Motor neuron (in vitro differentiated cells): ENCODE results near the gene SGPL1. TPM values are rescaled to one million over a fixed set of nuclear protein-coding genes. Genes with fewer than 3 reads are reported as not detected.
A peak's percentile ranks its signal among the peaks of the same experiment; 100 is the strongest.
"Not testable (repeated sequence)": the region's sequence is repeated elsewhere in the genome, so short reads cannot be mapped to it uniquely, and the experiment has no call there.

Source experiments
- ATAC-seq, 8 experiments: fragments of 200-7000 bp; cut with Tn5 transposase; replicated peaks in 6 of 8; 2 replicates each; pipeline ENCODE4 v1.8.0; 2021; ENCODE audit warnings: mild to moderate bottlenecking in 8 of 8, moderate library complexity in 8 of 8
- H3K27ac ChIP-seq, 2 donors: fragments of 250-450 bp; sonication (Bioruptor Pico); 2 replicates each; pipeline ENCODE4 v1.9.0; 2021; ENCODE audit warnings: antibody characterized with exemption in 2 of 2, mild to moderate bottlenecking in 2 of 2, moderate library complexity in 1 of 2
- H3K4me1 ChIP-seq, 2 donors: fragments of 250-450 bp; sonication (Bioruptor Pico); replicated peaks in 1 of 2; 2 replicates each; pipeline ENCODE4 v1.6.1; 2021; ENCODE audit warnings: antibody characterized with exemption in 2 of 2, mild to moderate bottlenecking in 2 of 2, moderate library complexity in 1 of 2
- H3K4me3 ChIP-seq, 5 donors: fragments of 250-450 bp; sonication (Bioruptor Pico); 2 replicates each; pipeline ENCODE4 v1.9.0; 2021; ENCODE audit warnings: antibody characterized with exemption in 5 of 5, mild to moderate bottlenecking in 5 of 5, moderate library complexity in 4 of 5
- WGBS, 10 experiments: fragments of 450-650 bp; shearing (Covaris generic); methylation state at CpG; one replicate each; pipeline ENCODE4 v1.0.0; 2022; 5-methylcytosine and 5-hydroxymethylcytosine counted together
- in situ Hi-C, 9 experiments: fragments of 400-800 bp; cut with MboI; loops; one replicate each; pipeline ENCODE4 v1.15.0; 2021; ENCODE audit warnings: low sequenced_read_pairs in 9 of 9, low pct_unique_long_range_greater_than_20kb in 2 of 9; ENCODE audit not compliant: unreplicated experiment in 9 of 9
- total RNA-seq, 8 experiments: library from RNA; unstranded; fragments of 300-600 nt; gene quantifications; 2 replicates each; pipeline versions ENCODE4 v1.2.3 to v1.2.4, GENCODE V29; 2022

Gene SGPL1
- total RNA-seq, 8 experiments from 2014 or later = 16.3 to 54.6 (median 24.6) TPM

GRCh38 chr10:70917226-70917625 is 101.5 kb downstream of the SGPL1 start:
- in situ Hi-C loops = loop anchor here in 4 of 9 experiments (25.0 kb wide), 2 partner anchors 270 to 370 kb away; no protein-coding TSS in a partner anchor
- H3K4me1 ChIP-seq = peaks cover 16 to 17% of the 10 kb centered on the region in 2 donors
- WGBS, 10 experiments = 22 to 100% (median 43%) methylated on average over 1 to 3 of the region's 5 CpGs; no CpG with 5 or more reads in 4 of the 10 experiments
- ATAC-seq = peak in 5 of 8 experiments; percentile 5 to 42 (median 11)
- H3K27ac ChIP-seq = no peak overlapping the region
- H3K4me3 ChIP-seq = no peak overlapping the region

DNA sequence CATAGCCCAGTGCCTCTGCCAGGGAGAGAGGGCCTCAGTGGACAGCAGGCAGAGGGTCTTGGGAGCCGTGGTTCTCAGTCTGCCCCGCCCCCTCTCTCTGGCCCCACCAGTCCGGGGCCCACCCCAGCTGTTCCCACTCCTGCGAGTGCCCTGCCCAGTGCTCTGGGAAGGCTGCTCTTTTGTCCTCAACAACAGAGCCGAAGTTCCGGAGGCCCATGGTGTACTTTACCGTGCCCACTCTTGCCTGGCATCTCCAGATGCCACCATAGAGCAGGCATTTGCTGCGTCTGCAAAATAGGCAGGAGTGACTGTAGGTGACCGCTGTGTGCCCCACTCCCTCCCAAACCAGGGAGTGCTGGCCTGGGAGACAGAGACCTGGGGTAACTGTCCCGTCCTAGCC is 101.9 kb downstream of the SGPL1 start:
- 92% methylated on average over 2 of the region's 10 CpGs; no CpG with 5 or more reads in 9 of the 10 experiments for WGBS, 10 experiments
- peak in 5 of 8 experiments; percentile 28 to 48 (median 43) for ATAC-seq
- Histone ChIP-seq H3K4me1 (peaks cover 16 to 17% of the 10 kb centered on the region in 2 donors), H3K4me3 (no peak overlapping the region), H3K27ac (no peak overlapping the region)
- in situ Hi-C loops = loop anchor here in 4 of 9 experiments (25.0 kb wide), 2 partner anchors 270 to 370 kb away; no protein-coding TSS in a partner anchor

DNA sequence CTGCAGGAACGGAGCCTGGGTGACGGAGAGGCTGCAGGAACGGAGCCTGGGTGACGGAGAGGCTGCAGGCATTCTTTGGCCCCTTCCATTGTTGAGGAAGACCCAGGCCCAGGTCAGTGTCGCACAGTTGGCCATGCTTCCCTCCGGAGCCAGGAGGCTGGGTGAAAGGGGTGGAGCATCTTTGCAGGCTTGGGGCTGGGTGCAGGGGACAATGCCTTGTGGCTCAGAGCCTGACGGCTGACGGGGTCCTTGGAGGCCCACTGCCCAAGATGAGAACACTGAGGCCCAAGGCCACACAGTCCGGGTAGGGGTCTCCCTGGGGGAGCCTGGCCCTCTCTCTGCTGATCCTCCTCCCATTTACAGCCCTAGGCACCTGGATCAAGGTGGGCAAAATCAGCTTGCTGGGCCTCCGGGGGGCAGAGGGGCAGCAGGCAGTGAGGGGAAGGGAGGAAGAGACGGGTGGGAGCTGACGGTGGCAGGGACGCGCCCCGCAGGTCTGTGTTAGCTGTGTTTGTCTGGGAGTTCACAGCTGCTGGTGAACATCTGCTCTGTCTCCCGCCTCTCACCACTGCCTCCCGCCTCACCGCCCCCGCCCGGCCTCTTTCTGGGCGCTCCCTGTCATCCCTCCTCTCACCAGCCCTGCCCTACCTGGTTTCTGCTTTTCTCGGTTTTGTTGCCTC is 103.2 kb downstream of the SGPL1 start:
- Histone ChIP-seq H3K4me1 (peaks cover 16 to 17% of the 10 kb centered on the region in 2 donors), H3K4me3 (no peak overlapping the region), H3K27ac (no peak overlapping the region)
- WGBS, 10 experiments = 0 to 20% methylated on average over 1 to 2 of the region's 22 CpGs; no CpG with 5 or more reads in 8 of the 10 experiments
- in situ Hi-C loops = loop anchor here in 4 of 9 experiments (25.0 kb wide), 2 partner anchors 268 to 368 kb away; no protein-coding TSS in a partner anchor
- ATAC-seq = peak; percentile 65 to 97 (median 80)

- ATAC-seq, H3K27ac ChIP-seq, H3K4me3 ChIP-seq: not testable (repeated sequence)
- H3K4me1 ChIP-seq = peaks cover 16 to 17% of the 10 kb centered on the region in 2 donors
- 20 to 100% (median 80%) methylated on average over 1 to 5 of the region's 10 CpGs; no CpG with 5 or more reads in 7 of the 10 experiments for WGBS, 10 experiments
- in situ Hi-C loops = loop anchor here in 6 of 9 experiments (10.0 to 25.0 kb wide), 3 partner anchors 267 to 367 kb away; partner anchors contain the start of gene UNC5B (in 2 of the 6)
Measured at GRCh38 chr10:70919906-70920305, 104.2 kb downstream of the SGPL1 start.

GRCh38 chr10:70920519-70920918 is 104.8 kb downstream of the SGPL1 start:
- Histone ChIP-seq H3K4me1 (peaks cover 16 to 18% of the 10 kb centered on the region in 2 donors), H3K4me3 (no peak overlapping the region), H3K27ac (no peak overlapping the region)
- ATAC-seq = no peak
- WGBS, 10 experiments = 44% methylated on average over 2 of the region's 4 CpGs; no CpG with 5 or more reads in 9 of the 10 experiments
- in situ Hi-C loops = loop anchor here in 6 of 9 experiments (10.0 to 25.0 kb wide), 3 partner anchors 267 to 367 kb away; partner anchors contain the start of gene UNC5B (in 2 of the 6)

DNA sequence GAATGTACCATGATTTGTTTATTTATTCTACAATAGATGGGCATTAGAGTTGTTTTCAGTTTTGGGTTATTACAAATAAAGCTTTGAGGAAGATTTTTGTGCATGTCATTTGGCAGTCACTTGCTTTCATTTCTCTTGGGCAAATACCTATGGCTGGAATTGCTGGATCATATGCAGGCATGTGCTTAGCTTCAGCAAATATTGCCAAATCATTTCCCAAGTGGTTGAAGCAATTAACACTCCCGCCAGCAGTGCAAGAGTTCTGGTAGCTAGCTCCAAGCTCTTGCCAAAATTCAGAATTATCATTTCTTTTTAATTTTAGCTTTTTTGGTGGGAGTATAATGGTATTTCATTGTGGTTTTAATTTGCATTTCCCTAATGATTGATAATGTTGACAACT is 105.5 kb downstream of the SGPL1 start:
- Histone ChIP-seq H3K4me1 (peaks cover 19 to 26% of the 10 kb centered on the region in 2 donors), H3K4me3 (no peak overlapping the region), H3K27ac (no peak overlapping the region)
- 0 to 100% (median 60%) methylated on average over 1 of the region's 1 CpG; no CpG with 5 or more reads in 3 of the 10 experiments for WGBS, 10 experiments
- peak in 2 of 8 experiments; percentile 32 to 36 for ATAC-seq
- in situ Hi-C loops = loop anchor here in 6 of 9 experiments (10.0 to 25.0 kb wide), 3 partner anchors 266 to 366 kb away; partner anchors contain the start of gene UNC5B (in 2 of the 6)

DNA sequence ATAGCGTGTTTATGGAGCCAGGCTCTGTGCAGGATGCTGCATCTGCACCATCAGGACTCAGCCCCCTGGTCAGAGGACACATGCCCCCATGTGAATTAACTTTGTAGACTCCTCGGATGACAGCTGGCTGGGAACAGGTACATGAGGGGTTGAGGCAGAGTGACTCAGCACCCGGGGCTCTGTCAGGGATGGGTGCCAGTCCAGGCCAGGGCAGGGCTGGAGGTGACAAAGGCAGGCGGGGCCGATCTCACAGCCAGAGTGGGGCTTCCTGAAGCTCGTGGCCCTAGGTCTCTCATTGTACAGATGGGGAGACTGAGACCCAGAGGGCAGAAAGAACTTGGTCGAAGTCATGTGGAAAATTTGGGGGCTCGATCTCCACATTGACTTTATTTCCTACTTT is 107.9 kb downstream of the SGPL1 start:
- Histone ChIP-seq H3K4me1 (peaks cover 25 to 38% of the 10 kb centered on the region in 2 donors), H3K4me3 (no peak overlapping the region), H3K27ac (no peak overlapping the region)
- 60 to 90% (median 78%) methylated on average over 2 to 5 of the region's 8 CpGs; no CpG with 5 or more reads in 5 of the 10 experiments for WGBS, 10 experiments
- no peak for ATAC-seq
- in situ Hi-C loops = loop anchor here in 6 of 9 experiments (10.0 to 25.0 kb wide), 3 partner anchors 264 to 364 kb away; partner anchors contain the start of gene UNC5B (in 2 of the 6)

DNA sequence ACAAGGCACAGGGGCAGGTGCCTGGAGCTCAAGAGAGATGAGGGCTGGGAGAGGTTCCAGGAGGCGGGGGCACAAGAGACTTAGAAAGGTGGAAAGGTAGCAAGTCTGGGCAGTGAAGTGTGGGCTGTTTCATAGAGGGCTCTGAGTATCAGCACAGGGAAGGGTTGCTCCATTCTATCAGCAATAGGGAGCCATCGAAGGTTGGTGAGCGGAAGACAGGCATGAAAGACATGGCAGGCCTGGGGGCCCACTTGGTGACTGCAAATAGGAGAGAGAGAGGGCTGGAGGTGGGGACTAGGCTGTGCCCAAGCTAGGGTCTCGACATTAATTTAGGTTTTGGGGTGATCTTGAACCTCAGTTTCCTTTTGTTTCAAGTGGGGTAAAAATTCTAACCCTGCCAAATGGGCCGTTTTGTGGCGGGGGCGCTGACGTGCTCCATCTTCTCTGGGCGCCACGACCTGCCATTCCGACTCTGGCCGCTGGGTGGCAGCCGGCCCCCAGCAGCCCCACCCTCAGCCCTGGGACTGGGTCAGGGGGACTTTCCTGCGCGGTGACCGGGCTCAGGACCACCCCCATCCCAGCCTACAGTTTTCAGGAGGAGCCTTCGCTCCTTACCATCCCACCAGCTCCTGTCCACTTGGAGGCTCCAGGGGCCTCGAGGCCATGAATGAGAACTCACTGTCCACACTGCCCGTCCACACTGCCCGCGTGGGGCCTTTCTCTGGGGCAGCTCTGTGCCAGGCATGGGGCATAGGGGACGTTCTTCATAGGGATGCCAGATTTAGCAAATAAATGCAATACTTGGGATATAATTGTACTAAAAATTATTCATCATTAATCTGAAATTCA is 109.9 kb downstream of the SGPL1 start:
- peak; percentile 61 to 95 (median 73) for ATAC-seq

GRCh38 chr10:70926226-70927000 is 110.7 kb downstream of the SGPL1 start:
- WGBS, 10 experiments = 70 to 100% (median 90%) methylated on average over 2 to 6 of the region's 18 CpGs; no CpG with 5 or more reads in 5 of the 10 experiments
- H3K4me3 ChIP-seq = no peak overlapping the region
- in situ Hi-C loops = loop anchor here in 4 of 9 experiments (10.0 to 25.0 kb wide), 2 partner anchors 286 to 288 kb away; partner anchors contain the start of gene UNC5B (in 4 of the 4)
- peak in 2 of 8 experiments; percentile 3 to 22 for ATAC-seq
- peaks cover 35 to 49% of the 10 kb centered on the region in 2 donors for H3K4me1 ChIP-seq
- H3K27ac ChIP-seq = no peak overlapping the region

More for the DNA sequence above, 109.9 kb downstream of the SGPL1 start:
- WGBS, 10 experiments = 0 to 90% (median 28%) methylated on average over 1 to 19 of the region's 22 CpGs; no CpG with 5 or more reads in 5 of the 10 experiments
- Histone ChIP-seq H3K4me3 (no peak overlapping the region), H3K4me1 (peaks cover 35 to 48% of the 10 kb centered on the region in 2 donors), H3K27ac (no peak overlapping the region)
- in situ Hi-C loops = loop anchor here in 4 of 9 experiments (10.0 to 25.0 kb wide), 2 partner anchors 287 to 289 kb away; partner anchors contain the start of gene UNC5B (in 4 of the 4)

DNA sequence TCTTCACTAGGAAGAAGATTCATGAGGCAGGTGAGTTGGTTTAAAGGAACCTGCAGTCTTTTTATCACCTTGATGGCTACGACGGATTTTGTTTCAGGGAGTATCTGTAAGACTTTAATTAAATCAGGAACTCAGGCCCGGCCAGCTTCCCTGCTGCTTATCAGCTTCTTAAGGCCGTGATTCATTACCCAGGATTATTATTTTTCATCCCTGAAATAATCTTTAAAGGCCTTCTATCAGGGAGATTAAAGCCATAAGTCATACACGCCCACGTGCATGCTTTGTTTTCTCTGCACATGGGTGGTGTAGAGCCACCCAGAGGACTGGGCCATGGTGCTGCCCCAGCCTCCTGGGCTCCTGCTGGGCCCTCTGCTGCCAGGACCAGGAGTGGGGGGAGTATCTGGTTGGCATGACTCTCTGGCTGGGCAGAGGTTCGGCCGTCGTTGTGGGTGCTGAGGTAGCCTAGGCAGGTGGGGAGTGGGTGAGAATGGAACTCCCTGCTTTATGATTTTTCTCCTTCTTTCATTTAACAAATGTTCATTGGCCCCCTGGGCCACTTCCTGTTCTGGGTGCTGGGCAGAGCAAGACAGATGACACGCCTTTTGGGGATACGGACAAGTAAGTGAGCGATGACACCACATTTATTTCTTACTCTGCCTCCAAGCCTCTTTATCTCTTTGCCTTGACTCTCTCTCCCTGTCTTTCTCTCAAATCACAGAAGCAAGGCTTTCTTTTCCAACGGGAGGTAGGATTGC is 111.6 kb downstream of the SGPL1 start:
- WGBS, 10 experiments = 33 to 87% (median 74%) methylated on average over 1 to 12 of the region's 13 CpGs
- peak overlapping the region; percentile 11 to 16 for H3K27ac ChIP-seq
- H3K4me1 ChIP-seq = peaks cover 43 to 59% of the 10 kb centered on the region in 2 donors
- peak in 3 of 8 experiments; percentile 7 to 18 (median 8) for ATAC-seq
- H3K4me3 ChIP-seq = no peak overlapping the region
- in situ Hi-C loops = loop anchor here in 4 of 9 experiments (10.0 to 25.0 kb wide), 2 partner anchors 285 to 287 kb away; partner anchors contain the start of gene UNC5B (in 4 of the 4)

- H3K4me1 ChIP-seq = peaks cover 50 to 66% of the 10 kb centered on the region in 2 donors
- peak in 2 of 8 experiments; percentile 36 to 52 for ATAC-seq
- peak overlapping the region in 1 of 2 donors; percentile 11 for H3K27ac ChIP-seq
- in situ Hi-C loops = loop anchor here in 4 of 9 experiments (10.0 to 25.0 kb wide), 2 partner anchors 284 to 287 kb away; partner anchors contain the start of gene UNC5B (in 4 of the 4)
- 24 to 90% (median 75%) methylated on average over 1 to 6 of the region's 8 CpGs; no CpG with 5 or more reads in 5 of the 10 experiments for WGBS, 10 experiments
- H3K4me3 ChIP-seq = no peak overlapping the region
Measured at GRCh38 chr10:70928140-70928539, 112.4 kb downstream of the SGPL1 start.
